Subcutaneous adipose tissue (tissue), 4 donors: Measurements from ENCODE around the gene EEFSEC. TPM values are rescaled to one million over a fixed set of nuclear protein-coding genes. Genes with fewer than 3 reads are reported as not detected.

Source experiments
- CTCF ChIP-seq: fragments of 450-650 bp; IDR thresholded peaks from one replicate; pipeline ENCODE4 v1.5.1; 2016; ENCODE audit warnings: low read depth, mild to moderate bottlenecking, control low read depth, antibody characterized with exemption, moderate library complexity
- total RNA-seq, 4 donors: library from RNA; depleted of rRNA; stranded (reverse); fragments of >200 nt; gene quantifications; one replicate each; pipeline ENCODE4 v1.1.0, GENCODE V29; 2016

The EEFSEC gene
- total RNA-seq, 4 donors from 2014 or later = 13.7 to 26.9 (median 17.4) TPM

- no peak for TF ChIP-seq CTCF
Observed at GRCh38 chr3:128448491-128448890, 295.2 kb downstream of the EEFSEC start.

- TF ChIP-seq CTCF = no peak
Observed at GRCh38 chr3:128449111-128449638, 295.9 kb downstream of the EEFSEC start.

DNA sequence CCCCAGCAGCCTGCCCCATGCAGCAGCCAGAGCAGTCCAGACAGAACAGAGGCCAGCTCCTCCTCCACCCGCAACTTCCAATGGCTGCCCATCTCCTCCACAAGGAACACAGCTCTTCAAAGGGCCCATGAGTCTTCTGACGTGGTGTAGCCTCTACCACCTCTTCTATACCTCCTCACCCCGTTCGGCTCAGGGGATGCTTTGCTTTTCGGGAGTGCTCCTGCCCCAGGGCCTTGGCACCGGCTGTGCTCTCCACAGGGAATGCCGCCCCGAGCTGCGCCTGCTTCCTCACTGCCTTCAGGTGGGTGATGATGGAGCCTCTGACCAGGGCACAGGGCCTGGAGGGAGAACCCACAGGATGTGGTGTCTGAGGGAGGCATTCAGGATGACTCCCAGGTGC is 298.8 kb downstream of the EEFSEC start:
- no peak for TF ChIP-seq CTCF

- TF ChIP-seq CTCF = no peak
Observed at GRCh38 chr3:128452678-128453275, 299.5 kb downstream of the EEFSEC start.

DNA sequence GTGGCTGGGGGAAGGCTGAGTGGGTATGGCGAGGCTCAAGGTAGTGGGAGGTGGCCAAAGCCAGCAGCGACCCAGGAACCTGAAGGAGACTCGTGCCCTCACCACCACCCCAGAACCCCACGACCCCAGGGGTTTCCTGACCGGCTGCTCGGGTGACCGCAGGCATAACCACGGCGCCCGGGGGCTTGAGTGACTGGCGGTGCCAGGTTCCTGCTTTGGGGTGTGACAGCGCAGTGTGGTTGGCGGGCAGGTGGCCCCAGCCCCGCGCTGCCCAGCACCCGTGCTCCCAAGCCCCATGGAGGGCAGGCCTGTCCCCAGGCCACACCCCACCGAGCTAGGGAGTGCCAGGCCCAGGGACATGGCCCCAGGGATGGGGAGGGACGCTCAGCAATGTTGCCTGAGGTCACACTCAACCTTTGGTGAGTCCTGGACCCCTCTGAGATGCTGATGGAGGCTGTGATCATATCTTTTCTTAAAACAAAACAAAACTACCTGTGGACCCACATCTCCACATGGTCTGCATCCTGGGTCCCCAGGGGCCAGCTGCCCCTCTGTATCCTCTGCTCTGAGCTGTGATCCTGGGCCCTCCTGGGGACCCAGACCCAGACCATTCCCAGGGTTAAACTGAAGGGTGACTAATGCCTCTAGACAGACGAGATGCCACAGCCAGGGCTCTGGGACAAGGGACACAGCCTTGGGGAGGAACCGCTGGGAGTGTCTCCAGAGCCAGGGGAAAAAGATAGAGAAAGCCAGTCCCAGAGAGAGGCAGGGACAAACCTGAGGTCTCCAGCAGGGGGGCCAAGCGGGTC is 300.4 kb downstream of the EEFSEC start:
- TF ChIP-seq CTCF = no peak

GRCh38 chr3:128454310-128454618 is 301.0 kb downstream of the EEFSEC start:
- no peak for TF ChIP-seq CTCF

DNA sequence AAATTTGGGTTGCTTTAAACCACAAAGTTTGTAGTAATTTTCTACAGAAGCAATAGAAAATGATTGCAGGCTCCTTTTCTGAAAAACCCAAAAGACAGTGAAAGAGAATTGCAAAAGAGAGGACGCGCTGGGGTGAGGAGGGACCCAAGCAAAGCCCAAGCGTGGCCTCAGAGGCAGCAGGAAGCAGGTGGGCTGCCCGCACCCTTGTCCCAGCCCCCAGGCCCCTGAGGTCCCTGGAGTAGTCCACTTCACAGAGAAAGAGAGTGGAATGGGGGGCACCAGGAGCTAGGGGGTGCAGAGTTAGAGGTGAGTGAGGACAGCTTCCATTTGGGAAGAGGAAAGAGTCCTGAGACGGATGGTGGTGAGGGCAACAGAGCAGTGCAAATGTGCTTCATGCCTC is 301.8 kb downstream of the EEFSEC start:
- no peak for TF ChIP-seq CTCF
